Astrocyte of the cerebellum (primary cell): Measurements from ENCODE around the gene C11orf65.
A peak's percentile ranks its signal among the peaks of the same experiment; 100 is the strongest.
"Not testable (repeated sequence)": the region's sequence is repeated elsewhere in the genome, so short reads cannot be mapped to it uniquely, and the experiment has no call there.

Experiments
- DNase-seq: peaks from one replicate; pipeline ENCODE4 v3.0.0-alpha.2; 2011; ENCODE audit warnings: low read depth
- H3K4me3 ChIP-seq: 2 replicates; pipeline ENCODE4 v1.5.1; 2011; ENCODE audit warnings: mild to moderate bottlenecking, low read depth, low read length, moderate library complexity
- in situ Hi-C: cut with HindIII; loops from 2 replicates; pipeline ENCODE4 v1.10.0; 2017; ENCODE audit warnings: low sequenced_read_pairs
- TF ChIP-seq, protein P1 (sequence below): IDR thresholded peaks from 2 replicates; pipeline ENCODE4 v1.5.1; 2012; ENCODE audit warnings: low read length, low read depth, moderate library complexity, mild to moderate bottlenecking; ENCODE audit errors: missing control alignments

The C11orf65 gene

GRCh38 chr11:108474664-108475463 lies 7.5 kb upstream of the C11orf65 start:
- DNase-seq, result no peak
- in situ Hi-C loops, result no loop called here
- TF ChIP-seq, protein P1, sequence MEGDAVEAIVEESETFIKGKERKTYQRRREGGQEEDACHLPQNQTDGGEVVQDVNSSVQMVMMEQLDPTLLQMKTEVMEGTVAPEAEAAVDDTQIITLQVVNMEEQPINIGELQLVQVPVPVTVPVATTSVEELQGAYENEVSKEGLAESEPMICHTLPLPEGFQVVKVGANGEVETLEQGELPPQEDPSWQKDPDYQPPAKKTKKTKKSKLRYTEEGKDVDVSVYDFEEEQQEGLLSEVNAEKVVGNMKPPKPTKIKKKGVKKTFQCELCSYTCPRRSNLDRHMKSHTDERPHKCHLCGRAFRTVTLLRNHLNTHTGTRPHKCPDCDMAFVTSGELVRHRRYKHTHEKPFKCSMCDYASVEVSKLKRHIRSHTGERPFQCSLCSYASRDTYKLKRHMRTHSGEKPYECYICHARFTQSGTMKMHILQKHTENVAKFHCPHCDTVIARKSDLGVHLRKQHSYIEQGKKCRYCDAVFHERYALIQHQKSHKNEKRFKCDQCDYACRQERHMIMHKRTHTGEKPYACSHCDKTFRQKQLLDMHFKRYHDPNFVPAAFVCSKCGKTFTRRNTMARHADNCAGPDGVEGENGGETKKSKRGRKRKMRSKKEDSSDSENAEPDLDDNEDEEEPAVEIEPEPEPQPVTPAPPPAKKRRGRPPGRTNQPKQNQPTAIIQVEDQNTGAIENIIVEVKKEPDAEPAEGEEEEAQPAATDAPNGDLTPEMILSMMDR, result no peak

GRCh38 chr11:108472681-108473080 lies 5.4 kb upstream of the C11orf65 start:
- H3K4me3 ChIP-seq, result no peak overlapping the region
- in situ Hi-C loops, result no loop called here
- TF ChIP-seq, protein P1, result no peak
- no peak for DNase-seq

More at GRCh38 chr11:108474664-108475463, 7.5 kb upstream of the C11orf65 start:
- no peak overlapping the region for H3K4me3 ChIP-seq

DNA sequence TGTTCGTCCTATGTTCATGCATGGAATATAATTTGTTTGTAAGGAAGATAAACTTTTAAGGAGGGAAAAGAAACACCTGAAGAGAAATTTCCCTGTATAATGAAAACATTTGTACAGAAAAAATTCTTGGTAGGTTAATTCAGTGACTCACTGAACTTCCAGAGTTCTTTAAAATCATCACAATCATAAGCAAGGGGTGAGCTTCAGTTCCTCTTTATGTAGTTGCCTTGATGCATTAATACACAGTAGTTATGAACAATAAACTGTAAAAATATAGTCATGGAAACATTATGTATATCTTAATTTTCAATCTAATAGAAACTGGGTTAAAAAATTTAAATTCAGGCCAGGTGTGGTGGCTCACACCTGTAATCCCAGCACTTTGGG lies 1.1 kb upstream of the C11orf65 start:
- no peak for DNase-seq
- no peak overlapping the region for H3K4me3 ChIP-seq
- TF ChIP-seq, protein P1, result no peak
- in situ Hi-C loops, result no loop called here

DNA sequence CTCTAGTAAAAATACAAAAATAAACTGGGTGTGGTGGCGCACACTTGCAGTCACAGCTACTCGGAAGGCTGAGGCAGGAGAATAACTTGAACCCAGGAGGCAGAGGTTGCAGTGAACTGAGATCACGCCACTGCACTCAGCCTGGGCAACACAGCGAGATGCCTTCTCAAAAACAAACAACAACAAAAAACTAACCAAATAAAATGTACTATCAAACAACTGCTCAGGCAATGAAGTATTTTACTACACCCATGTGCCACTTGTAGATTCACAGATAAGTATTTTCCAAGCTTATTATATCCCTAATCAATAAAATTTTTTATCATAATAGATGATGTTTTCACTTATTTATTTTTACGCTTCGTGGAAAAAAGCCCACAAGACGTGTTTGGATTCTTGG lies 924 bp downstream of the C11orf65 start:
- DNase-seq, result no peak
- in situ Hi-C loops, result no loop called here
- H3K4me3 ChIP-seq, result peak overlapping the region; percentile 76
- TF ChIP-seq, protein P1, result no peak

- TF ChIP-seq, protein P1, result no peak
- DNase-seq, result no peak
- in situ Hi-C loops, result no loop called here
- no peak overlapping the region for H3K4me3 ChIP-seq
These were observed 14.0 kb downstream of the C11orf65 start for GRCh38 chr11:108453207-108453835.

- in situ Hi-C loops, DNase-seq, H3K4me3 ChIP-seq: not testable (repeated sequence)
These were observed 25.9 kb downstream of the C11orf65 start for GRCh38 chr11:108441445-108441844.

GRCh38 chr11:108436594-108436993 lies 30.7 kb downstream of the C11orf65 start:
- no peak overlapping the region for H3K4me3 ChIP-seq
- in situ Hi-C loops, result no loop called here
- DNase-seq, result no peak
- TF ChIP-seq, protein P1, result no peak
